Endodermal cell (in vitro differentiated cells): ENCODE measurements around the gene LRIG1. TPM values are rescaled to one million over a fixed set of nuclear protein-coding genes. Genes with fewer than 3 reads are reported as not detected.

ENCODE experiments used
- DNase-seq: peaks from one replicate; pipeline ENCODE4 v3.0.0-alpha.2; 2017
- H3K27ac ChIP-seq: 2 replicates; pipeline ENCODE4 v1.5.1; 2013; ENCODE audit warnings: mild to moderate bottlenecking, low read depth, low read length, moderate library complexity
- H3K27me3 ChIP-seq: 2 replicates; pipeline ENCODE4 v1.6.1; 2013; ENCODE audit warnings: mild to moderate bottlenecking, low read length, moderate library complexity; ENCODE audit not compliant: insufficient read depth, control insufficient read depth, poor library complexity, severe bottlenecking
- H3K36me3 ChIP-seq: 2 replicates; pipeline ENCODE4 v1.7.0; 2013; ENCODE audit warnings: mild to moderate bottlenecking, low read length, moderate library complexity; ENCODE audit not compliant: control insufficient read depth, insufficient read depth
- H3K4me1 ChIP-seq: one replicate; pipeline ENCODE4 v1.7.0; 2013; ENCODE audit warnings: low read length; ENCODE audit not compliant: control insufficient read depth, insufficient read depth
- H3K4me3 ChIP-seq: 2 replicates; pipeline ENCODE4 v1.5.1; 2013; ENCODE audit warnings: mild to moderate bottlenecking, low read length, moderate library complexity
- H3K9ac ChIP-seq: 2 replicates; pipeline ENCODE4 v1.6.1; 2013; ENCODE audit warnings: mild to moderate bottlenecking, low read length, moderate library complexity; ENCODE audit not compliant: poor library complexity, severe bottlenecking; ENCODE audit errors: extremely low read depth
- H3K9me3 ChIP-seq: 2 replicates; pipeline ENCODE4 v1.6.1; 2013; ENCODE audit warnings: mild to moderate bottlenecking, low read length, moderate library complexity; ENCODE audit not compliant: control insufficient read depth
- H3K27ac Mint-ChIP-seq: 2 replicates; pipeline ENCODE4 v1.8.0; 2020; ENCODE audit warnings: mixed read lengths
- H3K27me3 Mint-ChIP-seq: 2 replicates; pipeline ENCODE4 v1.8.0; 2021; ENCODE audit warnings: mild to moderate bottlenecking, mixed read lengths; ENCODE audit not compliant: insufficient read depth
- H3K36me3 Mint-ChIP-seq: 2 replicates; pipeline ENCODE4 v1.8.0; 2020; ENCODE audit warnings: low read depth, mixed read lengths
- H3K4me1 Mint-ChIP-seq: 2 replicates; pipeline ENCODE4 v1.8.0; 2020; ENCODE audit warnings: mixed read lengths
- H3K4me3 Mint-ChIP-seq: 2 replicates; pipeline ENCODE4 v1.8.0; 2020; ENCODE audit warnings: mild to moderate bottlenecking, moderate library complexity, mixed read lengths
- H3K9me3 Mint-ChIP-seq: 2 replicates; pipeline ENCODE4 v1.8.0; 2020; ENCODE audit warnings: mild to moderate bottlenecking, mixed read lengths
- WGBS, 2 experiments: methylation state at CpG; one replicate each; pipeline versions ENCODE4 v1.1.5 to v1.1.7; 2013; ENCODE audit warnings: missing lambda C conversion rate in 2 of 2, mixed read lengths in 1 of 2; ENCODE audit not compliant: insufficient coverage in 1 of 2, insufficient read length in 1 of 2; 5-methylcytosine and 5-hydroxymethylcytosine counted together
- total RNA-seq, 2 donors: library from RNA; stranded (reverse); fragmentation: NEBNext Ultra II Directional in 1 of 2; extraction: Animal tissue kit (Norgen Biotek cat#: 25700) in 1 of 2; gene quantifications; 2 replicates in 1 of 2; 3 replicates in 1 of 2; pipeline ENCODE4 v1.2.1, GENCODE V29; 2021
- TF ChIP-seq, protein P1 (sequence below): fragments of 200-600 bp; sonication (generic); conservative IDR thresholded peaks from 2 replicates; pipeline ENCODE4 v1.5.0; 2021; ENCODE audit warnings: antibody characterized with exemption, mild to moderate bottlenecking

The LRIG1 gene
- total RNA-seq, 2 donors from 2014 or later: 37.5 to 42.3 TPM

DNA sequence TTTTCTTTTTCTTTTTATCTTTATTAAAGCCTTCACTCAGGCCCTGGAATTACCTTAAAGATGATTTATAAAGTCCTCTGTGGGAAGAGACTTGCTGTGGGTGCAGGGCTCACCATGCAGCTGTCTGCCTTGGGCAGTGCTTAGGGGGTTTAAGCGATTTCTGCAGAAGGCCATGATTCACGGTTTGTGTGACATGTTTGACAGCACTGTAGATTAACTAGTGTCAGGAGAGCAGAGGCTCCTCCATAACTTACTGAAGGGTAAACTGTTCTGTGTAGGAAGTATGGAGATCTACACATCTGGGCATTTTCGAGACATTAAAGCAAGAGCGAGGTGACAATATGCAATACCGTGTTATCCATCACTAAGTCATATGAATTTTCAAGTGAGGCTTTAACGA is 137.7 kb downstream of the LRIG1 start:
- Mint-ChIP-seq H3K9me3 (no peaks in the 10 kb centered on the region), H3K4me3 (no peak overlapping the region), H3K27me3 (no peaks in the 10 kb centered on the region), H3K36me3 (no peaks in the 10 kb centered on the region), H3K4me1 (peaks cover 2% of the 10 kb centered on the region), H3K27ac (no peak overlapping the region)
- no peak overlapping the region for H3K4me3 ChIP-seq
- 93 to 95% methylated on average over 3 to 6 of the region's 6 CpGs for WGBS, 2 experiments
- H3K9ac ChIP-seq: no peak overlapping the region
- H3K27ac ChIP-seq: no peak overlapping the region
- no peaks in the 10 kb centered on the region for H3K36me3 ChIP-seq
- H3K27me3 ChIP-seq: no peaks in the 10 kb centered on the region
- no peaks in the 10 kb centered on the region for H3K9me3 ChIP-seq
- TF ChIP-seq, protein P1, sequence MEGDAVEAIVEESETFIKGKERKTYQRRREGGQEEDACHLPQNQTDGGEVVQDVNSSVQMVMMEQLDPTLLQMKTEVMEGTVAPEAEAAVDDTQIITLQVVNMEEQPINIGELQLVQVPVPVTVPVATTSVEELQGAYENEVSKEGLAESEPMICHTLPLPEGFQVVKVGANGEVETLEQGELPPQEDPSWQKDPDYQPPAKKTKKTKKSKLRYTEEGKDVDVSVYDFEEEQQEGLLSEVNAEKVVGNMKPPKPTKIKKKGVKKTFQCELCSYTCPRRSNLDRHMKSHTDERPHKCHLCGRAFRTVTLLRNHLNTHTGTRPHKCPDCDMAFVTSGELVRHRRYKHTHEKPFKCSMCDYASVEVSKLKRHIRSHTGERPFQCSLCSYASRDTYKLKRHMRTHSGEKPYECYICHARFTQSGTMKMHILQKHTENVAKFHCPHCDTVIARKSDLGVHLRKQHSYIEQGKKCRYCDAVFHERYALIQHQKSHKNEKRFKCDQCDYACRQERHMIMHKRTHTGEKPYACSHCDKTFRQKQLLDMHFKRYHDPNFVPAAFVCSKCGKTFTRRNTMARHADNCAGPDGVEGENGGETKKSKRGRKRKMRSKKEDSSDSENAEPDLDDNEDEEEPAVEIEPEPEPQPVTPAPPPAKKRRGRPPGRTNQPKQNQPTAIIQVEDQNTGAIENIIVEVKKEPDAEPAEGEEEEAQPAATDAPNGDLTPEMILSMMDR: no peak
- no peak for DNase-seq
- peaks cover 6% of the 10 kb centered on the region for H3K4me1 ChIP-seq

GRCh38 chr3:66362541-66362941 is 138.3 kb downstream of the LRIG1 start:
- H3K36me3 ChIP-seq: no peaks in the 10 kb centered on the region
- H3K4me3 ChIP-seq: no peak overlapping the region
- no peak for DNase-seq
- TF ChIP-seq, protein P1: no peak
- Mint-ChIP-seq H3K9me3 (no peaks in the 10 kb centered on the region), H3K4me1 (peaks cover 2% of the 10 kb centered on the region), H3K4me3 (no peak overlapping the region), H3K27me3 (no peaks in the 10 kb centered on the region), H3K27ac (no peak overlapping the region), H3K36me3 (no peaks in the 10 kb centered on the region)
- H3K4me1 ChIP-seq: peaks cover 6% of the 10 kb centered on the region
- H3K9ac ChIP-seq: no peak overlapping the region
- no peak overlapping the region for H3K27ac ChIP-seq
- no peaks in the 10 kb centered on the region for H3K27me3 ChIP-seq
- no peaks in the 10 kb centered on the region for H3K9me3 ChIP-seq
- WGBS, 2 experiments: 85 to 95% methylated on average over 3 of the region's 3 CpGs

DNA sequence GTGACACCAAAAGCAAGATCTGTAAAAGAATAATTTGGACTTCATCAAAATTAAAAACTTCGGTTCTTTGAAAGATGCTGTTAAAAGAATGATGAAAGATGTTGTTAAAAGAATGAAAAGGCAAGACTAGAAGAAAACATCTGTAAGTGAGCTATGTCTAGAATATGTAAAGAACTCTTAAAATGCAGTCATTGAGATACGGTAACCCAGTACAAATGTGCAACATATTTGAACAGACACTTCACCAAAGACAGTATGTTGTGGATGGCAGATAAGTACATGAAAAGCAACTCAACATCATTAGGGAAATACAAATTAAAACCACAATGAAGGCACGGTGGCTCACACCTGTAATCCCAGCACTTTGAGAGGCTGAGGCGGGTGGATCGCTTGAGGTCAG is 139.5 kb downstream of the LRIG1 start:
- Mint-ChIP-seq H3K27ac (no peak overlapping the region), H3K36me3 (no peaks in the 10 kb centered on the region), H3K4me3 (no peak overlapping the region), H3K27me3 (no peaks in the 10 kb centered on the region), H3K4me1 (peaks cover 2% of the 10 kb centered on the region), H3K9me3 (no peaks in the 10 kb centered on the region)
- Histone ChIP-seq H3K4me3 (no peak overlapping the region), H3K9ac (no peak overlapping the region), H3K36me3 (no peaks in the 10 kb centered on the region), H3K27me3 (no peaks in the 10 kb centered on the region), H3K4me1 (peaks cover under 1% of the 10 kb centered on the region), H3K9me3 (no peaks in the 10 kb centered on the region), H3K27ac (no peak overlapping the region)
- TF ChIP-seq, protein P1: no peak
- no peak for DNase-seq
- WGBS, 2 experiments: 80 to 93% methylated on average over 2 to 5 of the region's 5 CpGs
